DOHH2 (cell line): ENCODE data around the gene DCT.

Experiments used
- H3F3A ChIP-seq: fragments of 200-600 bp; sonication (generic), shearing (Covaris generic); 2 replicates; pipeline ENCODE4 v1.6.0; 2016; ENCODE audit warnings: antibody characterized with exemption, mild to moderate bottlenecking; ENCODE audit not compliant: control insufficient read depth, insufficient read depth
- H3K27ac ChIP-seq: fragments of 200-600 bp; sonication (generic); 2 replicates; pipeline ENCODE4 v1.5.1; 2014; ENCODE audit warnings: low read depth, mild to moderate bottlenecking, low read length, moderate library complexity
- H3K27me3 ChIP-seq: fragments of 200-600 bp; sonication (generic); 2 replicates; pipeline ENCODE4 v1.6.1; 2014; ENCODE audit warnings: mild to moderate bottlenecking, low read length, mixed read lengths; ENCODE audit not compliant: control insufficient read depth
- H3K36me3 ChIP-seq: fragments of 200-600 bp; sonication (generic); 2 replicates; pipeline ENCODE4 v1.6.1; 2014; ENCODE audit warnings: mild to moderate bottlenecking, low read length, moderate library complexity, mixed read lengths; ENCODE audit not compliant: control insufficient read depth
- H3K4me1 ChIP-seq: fragments of 200-600 bp; sonication (generic); 2 replicates; pipeline ENCODE4 v1.6.1; 2014; ENCODE audit warnings: mild to moderate bottlenecking, low read length, mixed read lengths; ENCODE audit not compliant: control insufficient read depth
- H3K4me2 ChIP-seq: fragments of 200-600 bp; sonication (generic); 2 replicates; pipeline ENCODE4 v1.6.0; 2014; ENCODE audit warnings: mild to moderate bottlenecking, low read length, moderate library complexity
- H3K4me3 ChIP-seq: fragments of 200-600 bp; sonication (generic); 2 replicates; pipeline ENCODE4 v1.5.1; 2014; ENCODE audit warnings: mild to moderate bottlenecking, low read length, mixed read lengths
- H3K79me2 ChIP-seq: fragments of 200-600 bp; sonication (generic); 2 replicates; pipeline ENCODE4 v1.6.1; 2014; ENCODE audit warnings: mild to moderate bottlenecking, low read length, mixed read lengths; ENCODE audit not compliant: control insufficient read depth
- H3K9me2 ChIP-seq: fragments of 200-600 bp; sonication (generic); replicated peaks from 2 replicates; pipeline ENCODE4 v1.6.1; 2014; ENCODE audit warnings: mild to moderate bottlenecking, low read length, mixed read lengths; ENCODE audit not compliant: control insufficient read depth
- H3K9me3 ChIP-seq: fragments of 200-600 bp; sonication (generic); 2 replicates; pipeline ENCODE4 v1.6.1; 2014; ENCODE audit warnings: antibody characterized with exemption, low read length, mixed read lengths; ENCODE audit not compliant: control insufficient read depth, insufficient read depth
- H4K20me1 ChIP-seq: fragments of 200-600 bp; sonication (generic); 2 replicates; pipeline ENCODE4 v1.6.0; 2014; ENCODE audit warnings: low read depth, mild to moderate bottlenecking, antibody characterized with exemption, low read length, moderate library complexity; ENCODE audit not compliant: control insufficient read depth, insufficient read depth
- EZH2phosphoT487 ChIP-seq: fragments of 200-600 bp; sonication (generic); IDR thresholded peaks from 2 replicates; pipeline ENCODE4 v1.6.1; 2017; ENCODE audit warnings: borderline replicate concordance, mild to moderate bottlenecking, antibody characterized with exemption, low read length, moderate library complexity, mixed read lengths
- TF ChIP-seq, protein P1 (sequence below): fragments of 200-600 bp; sonication (generic); IDR thresholded peaks from one replicate; pipeline ENCODE4 v1.5.1; 2014; ENCODE audit warnings: antibody characterized with exemption, mild to moderate bottlenecking, low read depth, low read length; ENCODE audit not compliant: poor library complexity, severe bottlenecking

The DCT gene

DNA sequence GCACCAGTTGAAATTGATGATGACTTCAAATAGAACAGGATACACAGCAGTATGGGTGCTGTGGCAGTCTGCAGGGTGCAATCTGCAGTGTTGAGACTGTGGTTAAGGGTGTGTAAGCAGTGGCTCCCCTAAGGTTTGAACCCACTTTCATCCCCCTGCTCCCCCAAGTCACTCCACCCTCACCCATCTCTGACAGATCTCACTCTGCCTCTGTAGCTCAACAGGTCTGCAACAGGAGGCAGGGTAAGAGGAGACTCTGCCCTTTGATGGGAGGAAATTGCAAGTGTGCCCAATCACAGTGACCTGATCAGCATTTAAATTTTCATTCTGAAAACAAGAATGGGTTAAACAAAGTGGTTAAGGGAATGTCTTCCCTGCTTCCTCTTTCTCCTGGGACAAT is 92.4 kb downstream of the DCT start:
- Histone ChIP-seq H3K4me1 (no peaks in the 10 kb centered on the region), H3K79me2 (no peaks in the 10 kb centered on the region), H3K4me3 (no peak overlapping the region), H4K20me1 (no peaks in the 10 kb centered on the region), H3K9me3 (no peaks in the 10 kb centered on the region), H3K27me3 (no peaks in the 10 kb centered on the region), H3K27ac (no peak overlapping the region), H3K36me3 (no peaks in the 10 kb centered on the region), H3K4me2 (no peak overlapping the region), H3F3A (no peaks in the 10 kb centered on the region), H3K9me2 (no peaks in the 10 kb centered on the region)
- TF ChIP-seq EZH2phosphoT487, result no peak
- TF ChIP-seq, protein P1, sequence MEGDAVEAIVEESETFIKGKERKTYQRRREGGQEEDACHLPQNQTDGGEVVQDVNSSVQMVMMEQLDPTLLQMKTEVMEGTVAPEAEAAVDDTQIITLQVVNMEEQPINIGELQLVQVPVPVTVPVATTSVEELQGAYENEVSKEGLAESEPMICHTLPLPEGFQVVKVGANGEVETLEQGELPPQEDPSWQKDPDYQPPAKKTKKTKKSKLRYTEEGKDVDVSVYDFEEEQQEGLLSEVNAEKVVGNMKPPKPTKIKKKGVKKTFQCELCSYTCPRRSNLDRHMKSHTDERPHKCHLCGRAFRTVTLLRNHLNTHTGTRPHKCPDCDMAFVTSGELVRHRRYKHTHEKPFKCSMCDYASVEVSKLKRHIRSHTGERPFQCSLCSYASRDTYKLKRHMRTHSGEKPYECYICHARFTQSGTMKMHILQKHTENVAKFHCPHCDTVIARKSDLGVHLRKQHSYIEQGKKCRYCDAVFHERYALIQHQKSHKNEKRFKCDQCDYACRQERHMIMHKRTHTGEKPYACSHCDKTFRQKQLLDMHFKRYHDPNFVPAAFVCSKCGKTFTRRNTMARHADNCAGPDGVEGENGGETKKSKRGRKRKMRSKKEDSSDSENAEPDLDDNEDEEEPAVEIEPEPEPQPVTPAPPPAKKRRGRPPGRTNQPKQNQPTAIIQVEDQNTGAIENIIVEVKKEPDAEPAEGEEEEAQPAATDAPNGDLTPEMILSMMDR, result no peak
